Measurements from ENCODE around the gene RCL1. TPM values are rescaled to one million over a fixed set of nuclear protein-coding genes. Genes with fewer than 3 reads are reported as not detected.

Gene RCL1
- total and polyA plus RNA-seq, 9 donors, result 11.1 to 17.9 (median 13.9) TPM

DNA sequence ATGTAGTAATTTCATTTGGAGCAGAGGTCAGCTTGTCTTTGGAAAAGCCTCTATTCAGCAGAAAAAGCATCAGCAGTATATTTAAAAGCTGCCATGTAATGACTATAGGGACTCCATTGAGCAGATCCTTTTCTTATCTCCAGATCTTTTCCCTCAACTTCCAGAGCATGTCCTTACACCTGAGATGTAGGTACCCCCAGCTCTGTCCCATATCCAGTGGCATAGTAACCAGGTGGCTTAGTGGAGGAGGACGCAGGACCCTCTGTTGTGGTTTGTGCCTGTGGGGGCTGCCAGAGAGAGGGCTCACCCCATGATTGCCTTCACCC, 61.5 kb downstream of the RCL1 start:
- Histone ChIP-seq H3K4me1 (ENCODE audit: control insufficient read depth, insufficient read depth, low read length) (no peaks in the 10 kb centered on the region), H3K9me3 (replicated peaks; ENCODE audit: control insufficient read depth, low read depth, low read length) (no peaks in the 10 kb centered on the region), H3K36me3 (ENCODE audit: control insufficient read depth, insufficient read depth, low read length) (peaks cover 30% of the 10 kb centered on the region), H3K27ac (ENCODE audit: low read length) (no peak overlapping the region), H3K27me3 (ENCODE audit: control insufficient read depth, insufficient read depth, low read length) (no peaks in the 10 kb centered on the region), H3K4me3 (ENCODE audit: low read length) (no peak overlapping the region)
- no CpG with 5 or more reads among the region's 1 CpG for WGBS (ENCODE audit: insufficient coverage)
- DNase-seq, result no peak

DNA sequence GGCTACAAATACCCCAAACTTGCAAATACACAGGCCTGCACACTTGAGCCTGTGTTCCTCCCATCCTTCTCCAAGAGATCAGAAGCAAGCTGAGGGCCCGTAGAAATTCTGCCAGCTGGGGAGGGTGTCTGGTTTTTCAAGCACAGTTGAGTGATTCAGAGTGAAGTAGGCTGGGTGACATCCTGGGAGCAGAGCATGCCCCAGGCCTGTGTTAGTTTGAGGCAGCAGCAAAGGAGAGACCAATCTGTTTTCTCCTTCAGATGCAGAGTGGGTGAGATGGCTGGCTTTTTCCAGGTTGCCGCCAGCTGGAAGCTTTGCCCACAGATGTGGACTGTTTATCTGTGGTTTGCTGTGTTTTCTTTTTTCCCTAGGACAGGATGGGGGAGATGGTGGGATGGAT, 63.1 kb downstream of the RCL1 start:
- no peaks in the 10 kb centered on the region for H3K27me3 ChIP-seq (ENCODE audit: control insufficient read depth, insufficient read depth, low read length)
- H3K27ac ChIP-seq (ENCODE audit: low read length), result no peak overlapping the region
- 63% methylated on average over 2 of the region's 2 CpGs for WGBS (ENCODE audit: insufficient coverage)
- no peak for DNase-seq
- H3K4me1 ChIP-seq (ENCODE audit: control insufficient read depth, insufficient read depth, low read length), result no peaks in the 10 kb centered on the region
- H3K9me3 ChIP-seq (replicated peaks; ENCODE audit: control insufficient read depth, low read depth, low read length), result no peaks in the 10 kb centered on the region
- peaks cover 36% of the 10 kb centered on the region for H3K36me3 ChIP-seq (ENCODE audit: control insufficient read depth, insufficient read depth, low read length)
- no peak overlapping the region for H3K4me3 ChIP-seq (ENCODE audit: low read length)

DNA sequence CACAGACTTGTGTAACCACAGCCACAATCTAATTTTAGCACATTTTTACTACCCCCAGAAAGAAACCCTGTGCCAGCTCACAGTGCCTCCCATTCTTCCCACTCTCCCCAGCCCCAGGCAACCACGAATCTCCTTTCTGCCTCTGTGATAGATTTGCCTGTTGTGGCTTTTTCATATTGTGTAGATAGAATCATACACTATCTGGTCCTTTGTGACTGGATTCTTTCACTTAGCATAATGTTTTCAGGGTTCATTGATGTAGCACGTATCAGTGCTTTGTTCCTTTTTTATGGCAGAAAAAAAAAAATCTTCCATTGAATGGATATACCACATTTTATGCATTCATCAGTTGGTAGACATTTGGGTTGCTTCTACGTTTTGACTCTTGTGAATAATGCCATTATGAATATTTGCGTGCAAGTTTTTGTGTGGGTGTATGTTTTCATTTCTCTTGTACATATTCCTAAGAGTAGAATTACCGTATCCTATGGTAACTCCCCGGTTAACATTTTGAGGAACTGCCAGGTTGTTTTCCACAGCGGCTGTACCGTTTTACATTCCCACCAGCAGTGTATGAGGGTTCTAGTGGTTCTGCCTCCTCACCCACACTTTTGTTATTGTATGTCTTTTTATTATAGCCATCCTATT, 64.5 kb downstream of the RCL1 start:
- Histone ChIP-seq H3K9me3 (replicated peaks; ENCODE audit: control insufficient read depth, low read depth, low read length) (no peaks in the 10 kb centered on the region), H3K36me3 (ENCODE audit: control insufficient read depth, insufficient read depth, low read length) (peaks cover 41% of the 10 kb centered on the region), H3K27me3 (ENCODE audit: control insufficient read depth, insufficient read depth, low read length) (no peaks in the 10 kb centered on the region), H3K4me1 (ENCODE audit: control insufficient read depth, insufficient read depth, low read length) (no peaks in the 10 kb centered on the region), H3K27ac (ENCODE audit: low read length) (no peak overlapping the region), H3K4me3 (ENCODE audit: low read length) (no peak overlapping the region)
- no peak for DNase-seq
- WGBS (ENCODE audit: insufficient coverage), result no CpG with 5 or more reads among the region's 8 CpGs

DNA sequence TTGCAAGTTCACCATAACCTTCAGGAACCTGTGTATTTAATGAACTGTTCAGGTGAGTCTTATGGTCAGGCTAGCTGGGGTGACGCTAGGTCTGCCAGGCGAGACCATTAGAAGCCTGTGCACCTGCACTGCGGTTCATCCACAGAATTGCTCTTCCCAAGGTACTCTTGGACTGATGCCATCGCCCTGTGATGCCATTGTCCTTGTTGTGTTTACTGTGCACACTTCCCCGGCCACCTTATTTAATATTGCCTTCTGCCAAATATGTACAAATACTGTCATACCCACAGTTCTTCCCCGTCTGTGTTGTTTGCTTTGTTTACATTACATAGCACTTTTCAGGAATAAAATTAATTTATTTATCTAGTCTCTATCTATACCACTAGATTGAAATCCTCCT, 66.3 kb downstream of the RCL1 start:
- Histone ChIP-seq H3K27ac (ENCODE audit: low read length) (no peak overlapping the region), H3K36me3 (ENCODE audit: control insufficient read depth, insufficient read depth, low read length) (peaks cover 37% of the 10 kb centered on the region), H3K4me1 (ENCODE audit: control insufficient read depth, insufficient read depth, low read length) (no peaks in the 10 kb centered on the region), H3K4me3 (ENCODE audit: low read length) (no peak overlapping the region), H3K9me3 (replicated peaks; ENCODE audit: control insufficient read depth, low read depth, low read length) (no peaks in the 10 kb centered on the region), H3K27me3 (ENCODE audit: control insufficient read depth, insufficient read depth, low read length) (no peaks in the 10 kb centered on the region)
- no peak for DNase-seq
- WGBS (ENCODE audit: insufficient coverage), result 97% methylated on average over 4 of the region's 6 CpGs

DNA sequence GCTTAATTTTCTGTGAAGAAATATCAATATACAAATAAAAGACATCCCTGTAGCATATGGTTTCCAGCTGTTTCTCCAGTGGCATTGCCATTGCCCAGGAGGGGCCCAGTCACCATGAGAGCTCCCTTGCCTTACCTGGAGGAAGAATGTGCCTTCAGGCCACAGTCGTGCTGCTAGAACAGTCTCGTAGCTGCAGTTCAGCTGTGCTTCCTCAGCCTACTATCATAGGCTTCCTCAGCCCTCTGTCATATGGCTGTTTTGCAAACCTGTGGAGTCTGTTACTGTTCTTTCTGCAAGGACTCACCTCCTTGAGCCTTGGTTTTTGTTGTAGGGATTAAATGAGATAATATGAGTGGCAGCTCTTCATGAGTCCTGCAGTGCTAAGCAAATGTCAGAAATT, 67.6 kb downstream of the RCL1 start:
- no peak for DNase-seq
- Histone ChIP-seq H3K27me3 (ENCODE audit: control insufficient read depth, insufficient read depth, low read length) (no peaks in the 10 kb centered on the region), H3K36me3 (ENCODE audit: control insufficient read depth, insufficient read depth, low read length) (peaks cover 35% of the 10 kb centered on the region), H3K4me3 (ENCODE audit: low read length) (no peak overlapping the region), H3K27ac (ENCODE audit: low read length) (no peak overlapping the region), H3K4me1 (ENCODE audit: control insufficient read depth, insufficient read depth, low read length) (no peaks in the 10 kb centered on the region), H3K9me3 (replicated peaks; ENCODE audit: control insufficient read depth, low read depth, low read length) (no peaks in the 10 kb centered on the region)
- 52% methylated on average over 2 of the region's 2 CpGs for WGBS (ENCODE audit: insufficient coverage)

DNA sequence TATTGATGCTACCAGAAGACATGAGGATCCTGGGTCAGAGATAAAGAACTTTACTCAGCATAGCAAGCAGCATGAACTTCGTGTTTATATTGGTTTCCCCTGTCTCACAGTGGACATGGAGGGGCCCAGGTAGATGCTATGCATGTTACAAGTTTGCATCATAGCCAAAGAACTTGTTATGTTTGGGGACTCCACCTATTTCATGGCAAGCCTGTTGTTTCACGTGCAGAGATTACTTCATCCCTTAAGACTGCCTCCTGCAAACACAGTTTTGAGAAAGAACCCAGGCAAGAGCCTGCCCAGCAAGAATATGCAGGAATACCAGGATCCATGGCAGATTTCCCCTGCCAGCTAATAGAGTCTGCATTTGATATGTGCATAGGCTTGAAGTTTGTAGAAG, 68.4 kb downstream of the RCL1 start:
- WGBS (ENCODE audit: insufficient coverage), result 100% methylated on average over 1 of the region's 2 CpGs
- no peaks in the 10 kb centered on the region for H3K4me1 ChIP-seq (ENCODE audit: control insufficient read depth, insufficient read depth, low read length)

DNA sequence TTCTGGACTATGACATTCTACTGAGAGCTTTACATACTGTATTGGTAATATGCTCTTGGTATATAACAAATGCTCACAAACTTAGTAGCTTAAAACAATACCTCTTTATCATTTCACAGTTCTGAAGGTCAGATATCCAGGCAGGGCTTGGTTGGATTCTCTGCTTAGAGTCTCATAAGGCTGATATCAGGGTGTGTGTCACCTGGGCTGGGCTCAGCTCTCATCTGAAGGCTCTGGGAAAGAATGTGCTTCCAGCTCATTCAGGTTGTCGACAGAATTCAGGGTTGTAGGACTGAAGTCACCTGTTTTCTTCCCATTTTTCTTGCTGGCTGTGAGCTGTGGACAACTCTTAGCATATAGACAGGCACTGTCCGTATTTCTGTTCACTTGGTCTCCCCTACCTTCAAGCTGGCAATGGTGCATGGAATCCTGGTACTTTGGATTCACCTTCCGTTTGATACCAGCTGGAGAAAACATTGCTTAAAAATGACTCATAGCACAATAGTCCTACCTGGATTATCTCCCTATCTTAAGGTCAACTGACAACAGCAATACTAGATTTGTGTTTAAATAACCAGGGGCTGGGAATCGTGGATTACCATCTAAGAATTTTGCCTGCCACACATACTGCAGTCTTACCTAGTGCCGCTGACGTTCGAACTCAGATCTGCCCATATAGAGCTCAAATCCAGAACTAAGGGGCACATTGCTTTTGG, 69.2 kb downstream of the RCL1 start:
- no peak overlapping the region for H3K4me3 ChIP-seq (ENCODE audit: low read length)
- H3K27ac ChIP-seq (ENCODE audit: low read length), result no peak overlapping the region
- peaks cover 32% of the 10 kb centered on the region for H3K36me3 ChIP-seq (ENCODE audit: control insufficient read depth, insufficient read depth, low read length)
- no peak for DNase-seq
- H3K9me3 ChIP-seq (replicated peaks; ENCODE audit: control insufficient read depth, low read depth, low read length), result no peaks in the 10 kb centered on the region
- WGBS (ENCODE audit: insufficient coverage), result 89% methylated on average over 2 of the region's 7 CpGs
- H3K4me1 ChIP-seq (ENCODE audit: control insufficient read depth, insufficient read depth, low read length), result no peaks in the 10 kb centered on the region
- H3K27me3 ChIP-seq (ENCODE audit: control insufficient read depth, insufficient read depth, low read length), result no peaks in the 10 kb centered on the region

More for the DNA sequence above, 68.4 kb downstream of the RCL1 start:
- DNase-seq, result no peak
- peaks cover 32% of the 10 kb centered on the region for H3K36me3 ChIP-seq (ENCODE audit: control insufficient read depth, insufficient read depth, low read length)
- H3K27ac ChIP-seq (ENCODE audit: low read length), result no peak overlapping the region
- no peaks in the 10 kb centered on the region for H3K27me3 ChIP-seq (ENCODE audit: control insufficient read depth, insufficient read depth, low read length)
- H3K4me3 ChIP-seq (ENCODE audit: low read length), result no peak overlapping the region
- H3K9me3 ChIP-seq (replicated peaks; ENCODE audit: control insufficient read depth, low read depth, low read length), result no peaks in the 10 kb centered on the region

DNA sequence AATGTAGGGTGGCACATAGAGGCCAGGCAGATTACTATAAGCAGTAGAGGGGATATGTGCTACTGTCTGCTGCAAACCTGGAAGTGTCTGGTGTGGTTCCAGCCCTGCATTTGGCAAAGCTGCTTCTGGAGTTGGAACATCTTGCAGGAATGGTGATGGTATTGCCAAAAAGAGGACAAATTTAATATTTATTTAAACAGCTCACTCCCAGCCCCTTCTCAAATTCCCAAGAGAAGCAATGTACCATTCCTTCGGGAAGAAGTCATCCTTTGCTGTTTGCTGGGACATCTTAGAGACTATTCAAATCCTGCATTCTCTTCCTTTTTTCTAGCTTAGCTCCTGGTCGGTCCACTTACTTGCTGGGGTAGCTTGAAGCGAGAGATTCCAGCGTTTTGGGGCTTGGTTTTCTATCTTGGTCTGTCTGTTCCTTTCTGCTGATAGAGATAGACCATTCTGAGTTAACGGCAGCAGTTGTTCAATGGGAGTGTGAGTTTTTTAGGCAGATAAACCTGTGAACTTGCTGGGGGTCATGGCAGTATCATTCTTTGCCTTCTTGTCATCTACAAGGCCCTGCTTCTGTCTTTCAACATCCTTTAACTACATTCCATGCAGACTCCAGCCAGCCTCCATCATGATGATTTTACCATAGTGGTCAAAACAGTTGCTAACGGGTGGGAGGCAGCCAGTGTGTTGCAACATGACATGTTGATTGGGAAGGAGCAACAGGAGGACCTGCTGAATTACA, 69.9 kb downstream of the RCL1 start:
- Histone ChIP-seq H3K36me3 (ENCODE audit: control insufficient read depth, insufficient read depth, low read length) (peaks cover 32% of the 10 kb centered on the region), H3K4me1 (ENCODE audit: control insufficient read depth, insufficient read depth, low read length) (no peaks in the 10 kb centered on the region), H3K9me3 (replicated peaks; ENCODE audit: control insufficient read depth, low read depth, low read length) (no peaks in the 10 kb centered on the region), H3K27me3 (ENCODE audit: control insufficient read depth, insufficient read depth, low read length) (no peaks in the 10 kb centered on the region), H3K27ac (ENCODE audit: low read length) (no peak overlapping the region), H3K4me3 (ENCODE audit: low read length) (no peak overlapping the region)
- no peak for DNase-seq
- WGBS (ENCODE audit: insufficient coverage), result 75% methylated on average over 1 of the region's 6 CpGs

DNA sequence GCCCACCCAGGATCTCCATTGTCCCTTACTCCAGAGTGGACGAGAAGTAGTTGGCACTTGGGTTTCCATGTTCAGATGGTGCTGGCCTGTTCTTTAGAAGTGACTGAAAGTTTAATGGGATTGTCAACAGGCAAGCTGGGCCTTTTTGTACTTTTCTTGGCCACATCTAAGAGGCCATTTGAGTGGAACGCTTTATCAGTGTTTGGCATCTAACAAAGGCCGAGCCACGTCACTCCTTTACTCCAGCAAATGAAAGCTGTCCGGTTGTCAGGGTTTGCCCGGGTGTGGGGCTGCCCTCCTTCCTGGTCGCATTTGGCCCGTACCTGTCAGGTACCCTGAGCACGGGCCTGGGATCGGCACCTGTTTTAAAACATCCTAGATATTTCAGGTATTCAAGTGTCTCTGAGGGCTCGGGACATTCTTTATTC, 71.5 kb downstream of the RCL1 start:
- Histone ChIP-seq H3K36me3 (ENCODE audit: control insufficient read depth, insufficient read depth, low read length) (peaks cover 24% of the 10 kb centered on the region), H3K9me3 (replicated peaks; ENCODE audit: control insufficient read depth, low read depth, low read length) (no peaks in the 10 kb centered on the region), H3K4me3 (ENCODE audit: low read length) (no peak overlapping the region), H3K27me3 (ENCODE audit: control insufficient read depth, insufficient read depth, low read length) (no peaks in the 10 kb centered on the region), H3K4me1 (ENCODE audit: control insufficient read depth, insufficient read depth, low read length) (no peaks in the 10 kb centered on the region), H3K27ac (ENCODE audit: low read length) (no peak overlapping the region)
- DNase-seq, result no peak
- WGBS (ENCODE audit: insufficient coverage), result 97% methylated on average over 10 of the region's 11 CpGs

DNA sequence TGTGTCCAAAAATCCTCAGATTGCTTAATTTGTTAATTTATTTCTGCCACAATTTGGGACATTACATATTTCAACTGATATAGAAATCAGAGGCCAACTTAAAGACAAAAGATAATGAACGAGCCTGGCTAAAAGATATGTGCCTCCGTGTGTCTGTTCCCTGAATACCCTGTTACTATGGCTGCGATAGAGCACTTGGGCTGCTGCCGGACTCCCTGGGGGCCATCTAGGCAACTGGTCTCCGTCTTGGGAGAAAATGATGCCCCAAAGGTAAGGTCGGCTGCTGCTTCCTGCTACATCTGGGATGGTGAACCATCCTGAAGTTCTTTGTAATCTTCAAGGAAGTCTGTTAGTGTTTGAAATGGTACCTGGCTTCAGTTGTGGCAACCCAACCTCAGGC, 72.0 kb downstream of the RCL1 start:
- H3K36me3 ChIP-seq (ENCODE audit: control insufficient read depth, insufficient read depth, low read length), result peaks cover 24% of the 10 kb centered on the region
- 75% methylated on average over 6 of the region's 6 CpGs for WGBS (ENCODE audit: insufficient coverage)

More for the DNA sequence above, 72.0 kb downstream of the RCL1 start:
- no peak for DNase-seq
- Histone ChIP-seq H3K9me3 (replicated peaks; ENCODE audit: control insufficient read depth, low read depth, low read length) (no peaks in the 10 kb centered on the region), H3K4me1 (ENCODE audit: control insufficient read depth, insufficient read depth, low read length) (no peaks in the 10 kb centered on the region), H3K4me3 (ENCODE audit: low read length) (no peak overlapping the region), H3K27ac (ENCODE audit: low read length) (no peak overlapping the region), H3K27me3 (ENCODE audit: control insufficient read depth, insufficient read depth, low read length) (no peaks in the 10 kb centered on the region)
